Upper lobe of left lung (tissue), 4 donors: ENCODE results near the gene ZNF764.

Source experiments
- EP300 ChIP-seq, 4 donors: sonication (generic); formaldehyde crosslinking; IDR thresholded peaks; one replicate each; pipeline ENCODE4 v1.5.1; 2017; ENCODE audit warnings: antibody characterized with exemption in 4 of 4, control low read depth in 2 of 4
- POLR2A ChIP-seq, 4 donors: fragments of 450-650 bp; IDR thresholded peaks; one replicate each; pipeline ENCODE4 v1.5.1; 2016 to 2017; ENCODE audit warnings: antibody characterized with exemption in 4 of 4, mild to moderate bottlenecking in 2 of 4
- POLR2AphosphoS5 ChIP-seq, 2 donors: sonication (generic); formaldehyde crosslinking; IDR thresholded peaks; one replicate each; pipeline ENCODE4 v1.5.1; 2017; ENCODE audit warnings: antibody characterized with exemption in 2 of 2
- TF ChIP-seq, protein P1 (sequence below), 6 experiments: fragments of 450-650 bp in 4 of 6; fragments of 200-600 bp in 2 of 6; sonication (generic) in 2 of 6; IDR thresholded peaks; one replicate each; pipeline ENCODE4 v1.5.1; 2016 to 2019; ENCODE audit warnings: antibody characterized with exemption in 6 of 6

- TF ChIP-seq POLR2AphosphoS5 (IDR thresholded peaks at IDR 0.05), result no peak
- TF ChIP-seq, protein P1, sequence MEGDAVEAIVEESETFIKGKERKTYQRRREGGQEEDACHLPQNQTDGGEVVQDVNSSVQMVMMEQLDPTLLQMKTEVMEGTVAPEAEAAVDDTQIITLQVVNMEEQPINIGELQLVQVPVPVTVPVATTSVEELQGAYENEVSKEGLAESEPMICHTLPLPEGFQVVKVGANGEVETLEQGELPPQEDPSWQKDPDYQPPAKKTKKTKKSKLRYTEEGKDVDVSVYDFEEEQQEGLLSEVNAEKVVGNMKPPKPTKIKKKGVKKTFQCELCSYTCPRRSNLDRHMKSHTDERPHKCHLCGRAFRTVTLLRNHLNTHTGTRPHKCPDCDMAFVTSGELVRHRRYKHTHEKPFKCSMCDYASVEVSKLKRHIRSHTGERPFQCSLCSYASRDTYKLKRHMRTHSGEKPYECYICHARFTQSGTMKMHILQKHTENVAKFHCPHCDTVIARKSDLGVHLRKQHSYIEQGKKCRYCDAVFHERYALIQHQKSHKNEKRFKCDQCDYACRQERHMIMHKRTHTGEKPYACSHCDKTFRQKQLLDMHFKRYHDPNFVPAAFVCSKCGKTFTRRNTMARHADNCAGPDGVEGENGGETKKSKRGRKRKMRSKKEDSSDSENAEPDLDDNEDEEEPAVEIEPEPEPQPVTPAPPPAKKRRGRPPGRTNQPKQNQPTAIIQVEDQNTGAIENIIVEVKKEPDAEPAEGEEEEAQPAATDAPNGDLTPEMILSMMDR (IDR thresholded peaks at IDR 0.05), result no peak
- no peak for TF ChIP-seq POLR2A (IDR thresholded peaks at IDR 0.05)
- no peak for TF ChIP-seq EP300 (IDR thresholded peaks at IDR 0.05)
Measured at GRCh38 chr16:30553393-30553899, 4.7 kb downstream of the ZNF764 start.
